Endothelial cell of umbilical vein (primary cell): ENCODE data around the gene EXOSC5. TPM values are rescaled to one million over a fixed set of nuclear protein-coding genes. Genes with fewer than 3 reads are reported as not detected.

Experiments used
- BruUV-seq: library from RNA; stranded (reverse); fragments of 400-500 nt; replicated peaks from 2 replicates; lab custom pipeline; 2021; lab: Mats Ljungman, UMichigan
- CTCF ChIA-PET: fragments of 300-600, 350-600 bp; sonication (Branson Sonifier 250); formaldehyde crosslinking; loops from one replicate; lab custom pipeline; 2021; ENCODE audit warnings: antibody characterized with exemption, inconsistent platforms; lab: Charles Lee
- POLR2A ChIA-PET: fragments of 300-600, 350-600 bp; sonication (Branson Sonifier 250); formaldehyde crosslinking; loops from one replicate; lab custom pipeline; 2021; ENCODE audit warnings: antibody characterized with exemption, inconsistent platforms; lab: Charles Lee
- DNase-seq: peaks from one replicate; pipeline ENCODE4 v3.0.0-alpha.2; 2011; ENCODE audit warnings: low read depth, low spot score
- FAIRE-seq: peaks from 2 replicates; lab custom pipeline; 2011; peaks lifted over from hg19 to GRCh38; lab: Jason Lieb, UNC
- H2AFZ ChIP-seq: 2 replicates; pipeline ENCODE4 v1.6.0; 2012; ENCODE audit warnings: low read depth, low read length, control low read depth, inconsistent platforms
- H3K27ac ChIP-seq: 2 replicates; pipeline ENCODE4 v1.5.1; 2011; ENCODE audit warnings: low read depth, mild to moderate bottlenecking, control low read depth, low read length, moderate library complexity; ENCODE audit not compliant: insufficient read depth
- H3K27me3 ChIP-seq, 2 experiments: 2 replicates each; pipeline versions ENCODE4 v1.6.0 to v1.6.1; 2011; ENCODE audit warnings: low read length in 2 of 2, mixed read lengths in 1 of 2; ENCODE audit not compliant: control insufficient read depth in 2 of 2, insufficient read depth in 2 of 2
- H3K36me3 ChIP-seq, 2 experiments: 2 replicates in 1 of 2; 3 replicates in 1 of 2; pipeline ENCODE4 v1.5.1; 2011; ENCODE audit warnings: low read length in 2 of 2, mild to moderate bottlenecking in 1 of 2, moderate library complexity in 1 of 2; ENCODE audit not compliant: control insufficient read depth in 2 of 2, insufficient read depth in 2 of 2; ENCODE audit errors: extremely low read depth in 1 of 2
- H3K4me1 ChIP-seq: 3 replicates; pipeline ENCODE4 v1.5.1; 2011; ENCODE audit warnings: mild to moderate bottlenecking, low read length; ENCODE audit not compliant: control insufficient read depth, insufficient read depth; ENCODE audit errors: extremely low read depth
- H3K4me2 ChIP-seq: 2 replicates; pipeline ENCODE4 v1.6.1; 2011; ENCODE audit warnings: low read length, control low read depth, mixed read lengths; ENCODE audit not compliant: insufficient read depth
- H3K4me3 ChIP-seq, 3 experiments: fragments of 200-600 bp in 1 of 3; sonication (generic), shearing (Covaris generic) in 1 of 3; replicated peaks in 1 of 3; 2 replicates each; pipeline ENCODE4 v1.5.1; 2011 to 2016; ENCODE audit warnings: control low read depth in 3 of 3, low read length in 3 of 3, mild to moderate bottlenecking in 2 of 3, inconsistent platforms in 1 of 3, low read depth in 1 of 3, moderate library complexity in 1 of 3; ENCODE audit not compliant: insufficient read depth in 1 of 3
- H3K79me2 ChIP-seq: 2 replicates; pipeline ENCODE4 v1.6.0; 2012; ENCODE audit warnings: low read length, inconsistent platforms; ENCODE audit not compliant: control insufficient read depth, insufficient read depth
- H3K9ac ChIP-seq: replicated peaks from 2 replicates; pipeline ENCODE3; 2011; ENCODE audit warnings: low read length, control low read depth; ENCODE audit not compliant: insufficient read depth; ENCODE audit errors: extremely low read depth
- H3K9me1 ChIP-seq: replicated peaks from 3 replicates; pipeline ENCODE4 v1.6.0; 2011; ENCODE audit warnings: mild to moderate bottlenecking, low read length; ENCODE audit not compliant: control insufficient read depth, insufficient read depth; ENCODE audit errors: extremely low read depth
- H3K9me3 ChIP-seq: replicated peaks from 2 replicates; pipeline ENCODE4 v1.5.1; 2012; ENCODE audit warnings: low read length, inconsistent platforms; ENCODE audit not compliant: control insufficient read depth, insufficient read depth
- H4K20me1 ChIP-seq: replicated peaks from 2 replicates; pipeline ENCODE3; 2011; ENCODE audit warnings: mild to moderate bottlenecking, low read length; ENCODE audit not compliant: control insufficient read depth, insufficient read depth; ENCODE audit errors: extremely low read depth
- CTCF ChIP-seq, 2 donors: IDR thresholded peaks; 1 replicate in 1 of 2; 2 replicates in 1 of 2; pipeline ENCODE4 v1.5.1; 2011; ENCODE audit warnings: low read length in 2 of 2, mild to moderate bottlenecking in 2 of 2, moderate library complexity in 2 of 2, control low read depth in 1 of 2, inconsistent platforms in 1 of 2, low read depth in 1 of 2; ENCODE audit not compliant: insufficient read depth in 1 of 2; ENCODE audit errors: extremely low read depth in 1 of 2
- EZH2 ChIP-seq: IDR thresholded peaks from 2 replicates; pipeline ENCODE4 v1.6.1; 2012; ENCODE audit warnings: borderline replicate concordance, low read depth, mild to moderate bottlenecking, moderate library complexity, low read length, inconsistent platforms; ENCODE audit not compliant: severe bottlenecking
- FOS ChIP-seq: IDR thresholded peaks from 2 replicates; pipeline ENCODE4 v1.6.1; 2011; ENCODE audit warnings: mild to moderate bottlenecking, low read length, moderate library complexity, borderline replicate concordance; ENCODE audit not compliant: insufficient read depth
- GATA2 ChIP-seq: IDR thresholded peaks from 2 replicates; pipeline ENCODE4 v1.7.0; 2011; ENCODE audit warnings: low read depth, mild to moderate bottlenecking, moderate library complexity, mixed read lengths, low read length; ENCODE audit not compliant: insufficient read length, insufficient read depth
- JUN ChIP-seq: IDR thresholded peaks from 2 replicates; pipeline ENCODE4 v1.6.1; 2011; ENCODE audit warnings: borderline replicate concordance, low read depth; ENCODE audit not compliant: insufficient read length, insufficient read depth
- MYC ChIP-seq: IDR thresholded peaks from one replicate; pipeline ENCODE4 v1.6.1; 2011; ENCODE audit warnings: mild to moderate bottlenecking, low read depth, low read length
- POLR2A ChIP-seq: IDR thresholded peaks from 2 replicates; pipeline ENCODE4 v1.6.1; 2012; ENCODE audit warnings: low read depth, mild to moderate bottlenecking, control low read depth, low read length
- POLR2AphosphoS5 ChIP-seq: IDR thresholded peaks from 2 replicates; pipeline ENCODE4 v1.6.1; 2012; ENCODE audit warnings: low read depth, mild to moderate bottlenecking, control low read depth, low read length, moderate library complexity; ENCODE audit not compliant: insufficient read depth
- dilution Hi-C: fragments of 300-500 bp; cut with MboI; formaldehyde crosslinking; loops from one replicate; pipeline ENCODE4 v1.15.0; 2019; ENCODE audit warnings: low sequenced_read_pairs; ENCODE audit not compliant: extremely low pct_ligation_motif_present
- intact Hi-C: fragments of 100-400 bp; cut with micrococcal nuclease; formaldehyde crosslinking; loops from one replicate; pipeline ENCODE4 v1.10.0; 2022
- polyA plus RNA-seq, 4 experiments: library from polyadenylated mRNA; depleted of rRNA in 3 of 4; stranded (reverse) in 3 of 4; unstranded in 1 of 4; fragments of >200 nt; gene quantifications; 2 replicates each; pipeline versions ENCODE4 v1.2.1 to v1.2.3, GENCODE V29; 2011 to 2012; ENCODE audit warnings: missing spikeins in 1 of 4
- total RNA-seq: library from RNA; stranded (reverse); gene quantifications from 2 replicates; pipeline ENCODE4 v1.2.3, GENCODE V29; 2021

Gene EXOSC5
- total and polyA plus RNA-seq, 2 donors (not counting 3 experiments of a cell fraction or from before 2014, with no cell fraction given), result 14.0 to 20.9 TPM

DNA sequence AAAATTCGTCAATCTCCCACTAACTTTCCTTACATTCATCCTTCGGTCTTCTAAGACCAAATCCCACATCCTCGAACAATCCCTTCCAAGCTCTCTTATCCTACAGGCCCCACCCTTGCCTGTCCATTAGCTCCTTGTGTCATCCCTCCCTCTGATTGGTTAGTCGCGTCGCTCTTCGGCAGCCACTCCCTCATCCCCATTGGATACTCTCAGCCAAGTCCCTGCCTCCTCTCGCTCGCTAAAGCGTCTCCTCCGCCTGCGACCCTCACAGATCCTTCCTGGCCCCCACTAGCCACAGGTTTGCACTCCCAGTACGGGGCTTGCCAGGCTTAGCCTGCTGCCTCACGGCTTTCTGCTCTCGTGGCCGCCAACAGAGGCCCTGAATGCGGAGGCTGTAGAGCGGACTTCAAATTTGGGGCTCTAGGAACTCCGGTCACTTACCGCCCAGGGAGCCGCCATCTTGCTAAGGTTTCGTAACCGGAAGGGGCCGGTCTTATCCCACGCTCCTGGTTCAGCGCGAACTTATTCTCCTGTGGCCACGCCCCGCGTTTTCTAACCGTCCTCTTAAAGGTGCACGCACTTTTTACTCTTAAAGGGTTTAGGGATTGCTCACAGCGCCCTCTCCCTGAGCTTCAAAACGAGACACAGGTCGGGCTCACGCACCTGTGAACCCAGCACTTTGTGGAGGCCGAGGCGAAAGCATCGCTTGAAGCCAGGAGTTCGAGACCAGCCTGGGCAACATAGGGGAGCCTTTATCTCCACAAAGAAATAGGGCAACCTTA, 42.5 kb upstream of the EXOSC5 start, which contains the start of gene DMAC2:
TSS of gene DMAC2 (minus strand) at position 472 of the 782 bp plus-strand sequence. CDS start at position 459, 13 bp downstream.
- peak within 1 kb of the TSS; percentile 92 for H3K9ac ChIP-seq
- POLR2A ChIA-PET, result interaction anchor here (0.6 to 1.7 kb wide), 8 partner anchors 9 to 124 kb away, joined by 3 to 6 read pairs (median 4); partner anchors contain the start of gene B9D2
- intact Hi-C loops (loop anchor here (1.0 kb wide), 2 partner anchors 42 to 177 kb away; partner anchors contain the start of genes BCKDHA and EXOSC5), dilution Hi-C loops (no loop called here)
- FAIRE-seq, result peak; percentile 99
- no peaks in the 10 kb centered on the region for H3K9me3 ChIP-seq
- H3K4me2 ChIP-seq, result peak within 1 kb of the TSS; percentile 86
- peaks cover 0 to 2% of the 10 kb centered on the region in 2 experiments for H3K27me3 ChIP-seq
- H4K20me1 ChIP-seq, result no peaks in the 10 kb centered on the region
- H3K4me1 ChIP-seq, result peaks cover 6% of the 10 kb centered on the region
- peak within 1 kb of the TSS; percentile 66 to 87 (median 76) for H3K4me3 ChIP-seq
- CTCF ChIA-PET, result interaction anchor here (0.8 to 2.5 kb wide), 21 partner anchors 8 to 235 kb away, joined by 3 to 30 read pairs (median 6); partner anchors contain the start of genes B3GNT8, B9D2 and TGFB1
- BruUV-seq, result TSS peak; percentile 87
- peak within 1 kb of the TSS; percentile 89 for H3K27ac ChIP-seq
- TF ChIP-seq CTCF (IDR thresholded peaks at IDR 0.05; ENCODE audit: extremely low read depth in 1 of 2, insufficient read depth in 1 of 2, low read depth in 1 of 2, low read length in 2 of 2) (peak; percentile 37 to 52), POLR2AphosphoS5 (peak; percentile 84), POLR2A (peak; percentile 79), GATA2 (no peak), JUN (no peak), EZH2 (no peak), MYC (no peak), FOS (no peak)
- H2AFZ ChIP-seq, result peak within 1 kb of the TSS; percentile 81
- H3K9me1 ChIP-seq, result no peaks in the 10 kb centered on the region
- peak; percentile 98 for DNase-seq
- peaks cover 0 to 5% of the 10 kb centered on the region in 2 experiments for H3K36me3 ChIP-seq
- H3K79me2 ChIP-seq, result no peaks in the 10 kb centered on the region
